BJ (cell line): Measurements from ENCODE around the gene DIS3L2. TPM values are rescaled to one million over a fixed set of nuclear protein-coding genes. Genes with fewer than 3 reads are reported as not detected.

ENCODE experiments used
- CTCF ChIA-PET: fragments of 350-600 bp; formaldehyde crosslinking; extraction: SDS; loops from one replicate; lab custom pipeline; 2021; ENCODE audit warnings: antibody characterized with exemption, inconsistent platforms; lab: Yijun Ruan, JAX
- POLR2A ChIA-PET: fragments of 300-600 bp; sonication (Branson Sonifier 250); formaldehyde crosslinking; extraction: SDS; loops from one replicate; lab custom pipeline; 2021; ENCODE audit warnings: antibody characterized with exemption; lab: Charles Lee
- DNase-seq: peaks from one replicate; pipeline ENCODE4 v3.0.0-alpha.2; 2011; ENCODE audit warnings: low read depth
- H3K27me3 ChIP-seq: 2 replicates; pipeline ENCODE4 v1.6.0; 2011; ENCODE audit warnings: low read length; ENCODE audit not compliant: control insufficient read depth, insufficient read depth
- H3K36me3 ChIP-seq: 2 replicates; pipeline ENCODE4 v1.5.1; 2011; ENCODE audit warnings: low read length; ENCODE audit not compliant: control insufficient read depth, insufficient read depth
- H3K4me3 ChIP-seq: 2 replicates; pipeline ENCODE4 v1.5.1; 2011; ENCODE audit warnings: low read depth, mild to moderate bottlenecking, control low read depth, low read length
- CTCF ChIP-seq: IDR thresholded peaks from 2 replicates; pipeline ENCODE4 v1.5.1; 2011; ENCODE audit warnings: low read depth, mild to moderate bottlenecking, control low read depth, inconsistent platforms, low read length, moderate library complexity; ENCODE audit not compliant: insufficient read depth
- polyA plus RNA-seq: library from polyadenylated mRNA; depleted of rRNA; stranded (reverse); fragments of >200 nt; gene quantifications from 2 replicates; pipeline ENCODE4 v1.2.3, GENCODE V29; 2011

The DIS3L2 gene
- polyA plus RNA-seq, 1 experiment: 12.4 TPM

- Histone ChIP-seq H3K4me3 (no peak overlapping the region), H3K27me3 (no peaks in the 10 kb centered on the region), H3K36me3 (peaks cover 2% of the 10 kb centered on the region)
- no peak for DNase-seq
- no peak for TF ChIP-seq CTCF
- CTCF ChIA-PET: no interaction called here
- POLR2A ChIA-PET: no interaction called here
Observed at GRCh38 chr2:232024457-232024856, 62.9 kb downstream of the DIS3L2 start.

DNA sequence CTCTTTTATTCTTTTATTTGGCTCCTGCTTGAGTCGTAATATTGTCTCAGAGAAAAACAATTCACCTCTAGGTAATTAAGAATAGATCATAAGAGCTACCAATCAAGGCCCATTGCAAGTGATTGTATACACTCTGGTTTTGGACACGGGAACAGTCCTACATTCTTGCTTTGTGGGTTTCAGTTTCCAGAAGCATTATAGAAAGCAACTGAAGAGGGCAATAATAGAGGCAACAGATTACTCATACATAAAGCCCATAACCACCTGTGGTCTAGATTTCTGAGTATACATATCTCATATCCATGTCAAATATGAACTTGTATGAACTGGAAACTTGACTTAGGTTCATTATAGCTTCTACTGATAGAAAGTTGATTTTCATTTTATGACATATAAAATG lies 65.4 kb downstream of the DIS3L2 start:
- no peak overlapping the region for H3K4me3 ChIP-seq
- CTCF ChIA-PET: interaction anchor here (1.3 kb wide), 1 partner anchor 18 kb away, joined by 3 read pairs; no protein-coding TSS in a partner anchor
- peaks cover 4% of the 10 kb centered on the region for H3K36me3 ChIP-seq
- no peak for DNase-seq
- no peaks in the 10 kb centered on the region for H3K27me3 ChIP-seq
- POLR2A ChIA-PET: no interaction called here
- no peak for TF ChIP-seq CTCF

- CTCF ChIA-PET: interaction anchor here (1.3 kb wide), 1 partner anchor 18 kb away, joined by 3 read pairs; no protein-coding TSS in a partner anchor
- Histone ChIP-seq H3K4me3 (no peak overlapping the region), H3K36me3 (peaks cover 4% of the 10 kb centered on the region), H3K27me3 (no peaks in the 10 kb centered on the region)
- POLR2A ChIA-PET: no interaction called here
- DNase-seq: no peak
- no peak for TF ChIP-seq CTCF
Observed at GRCh38 chr2:232027530-232027929, 66.0 kb downstream of the DIS3L2 start.

- no peaks in the 10 kb centered on the region for H3K27me3 ChIP-seq
- H3K4me3 ChIP-seq: no peak overlapping the region
- no peak for DNase-seq
- no peak for TF ChIP-seq CTCF
- ChIA-PET CTCF (no interaction called here), POLR2A (no interaction called here)
- peaks cover 4% of the 10 kb centered on the region for H3K36me3 ChIP-seq
Observed at GRCh38 chr2:232028071-232028470, 66.6 kb downstream of the DIS3L2 start.

DNA sequence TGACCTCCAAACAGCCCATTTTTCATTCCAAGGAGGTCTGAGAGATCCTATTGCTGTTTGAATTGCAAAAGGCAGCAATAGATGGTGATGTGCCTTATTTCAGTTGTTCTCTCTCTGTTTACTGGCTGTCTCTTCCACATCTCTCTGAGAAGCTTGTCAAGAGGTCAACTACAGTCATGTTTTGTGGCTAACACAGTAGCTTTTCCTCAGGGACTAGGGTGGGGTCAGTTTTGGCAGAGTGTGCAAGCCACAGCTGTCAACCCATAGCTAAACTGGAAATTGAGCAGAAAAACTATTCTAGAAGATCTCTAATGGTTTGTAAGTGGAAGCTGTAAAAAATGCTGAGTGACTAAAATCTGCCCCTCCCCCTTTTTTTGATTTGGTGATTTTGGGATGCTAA lies 67.1 kb downstream of the DIS3L2 start:
- no peak for DNase-seq
- POLR2A ChIA-PET: interaction anchor here (0.6 kb wide), 1 partner anchor 14 kb away, joined by 3 read pairs; no protein-coding TSS in a partner anchor
- no peak overlapping the region for H3K4me3 ChIP-seq
- CTCF ChIA-PET: no interaction called here
- no peaks in the 10 kb centered on the region for H3K27me3 ChIP-seq
- TF ChIP-seq CTCF: no peak
- H3K36me3 ChIP-seq: peaks cover 2% of the 10 kb centered on the region; the same call in 1 of the 2 replicates
